Sciatic nerve (tissue), 2 donors: ENCODE measurements around the gene MRNIP. TPM values are rescaled to one million over a fixed set of nuclear protein-coding genes. Genes with fewer than 3 reads are reported as not detected.
"Not testable (repeated sequence)": the region's sequence is repeated elsewhere in the genome, so short reads cannot be mapped to it uniquely, and the experiment has no call there.

ENCODE experiments used
- ATAC-seq: fragments of 200-7000 bp; cut with Tn5 transposase; one replicate; pipeline ENCODE4 v1.9.1; 2020; ENCODE audit warnings: mild to moderate bottlenecking, moderate library complexity
- DNase-seq: peaks from one replicate; pipeline ENCODE4 v3.0.0-alpha.2; 2020; ENCODE audit warnings: low spot score
- intact Hi-C: fragments of 100-400 bp; cut with DNase I; formaldehyde crosslinking; loops from one replicate; pipeline ENCODE4 v1.14.2; 2022
- total RNA-seq: library from RNA; stranded (reverse); fragmentation: NEBNext Ultra II Directional; extraction: Animal tissue kit (Norgen Biotek cat#: 25700); gene quantifications from one replicate; pipeline ENCODE4 v1.2.1, GENCODE V29; 2021
- donor health status: DM: no; HTN: no; CAD: no.
- donor health status: DM: no; HTN: no; CAD: no.

The MRNIP gene
- total RNA-seq, 1 donor from 2014 or later, result 54.4 TPM

- intact Hi-C loops, result no loop called here
- ATAC-seq (no peak), DNase-seq (no peak)
These were observed 1.7 kb upstream of the MRNIP start for GRCh38 chr5:179860301-179860700.

GRCh38 chr5:179858241-179858585, 404 bp downstream of the MRNIP start:
- intact Hi-C loops, result no loop called here
- peak; percentile 56 for ATAC-seq
- no peak for DNase-seq

- intact Hi-C loops, result no loop called here
- ATAC-seq (no peak), DNase-seq (no peak)
These were observed 4.3 kb downstream of the MRNIP start for GRCh38 chr5:179854356-179854755.

DNA sequence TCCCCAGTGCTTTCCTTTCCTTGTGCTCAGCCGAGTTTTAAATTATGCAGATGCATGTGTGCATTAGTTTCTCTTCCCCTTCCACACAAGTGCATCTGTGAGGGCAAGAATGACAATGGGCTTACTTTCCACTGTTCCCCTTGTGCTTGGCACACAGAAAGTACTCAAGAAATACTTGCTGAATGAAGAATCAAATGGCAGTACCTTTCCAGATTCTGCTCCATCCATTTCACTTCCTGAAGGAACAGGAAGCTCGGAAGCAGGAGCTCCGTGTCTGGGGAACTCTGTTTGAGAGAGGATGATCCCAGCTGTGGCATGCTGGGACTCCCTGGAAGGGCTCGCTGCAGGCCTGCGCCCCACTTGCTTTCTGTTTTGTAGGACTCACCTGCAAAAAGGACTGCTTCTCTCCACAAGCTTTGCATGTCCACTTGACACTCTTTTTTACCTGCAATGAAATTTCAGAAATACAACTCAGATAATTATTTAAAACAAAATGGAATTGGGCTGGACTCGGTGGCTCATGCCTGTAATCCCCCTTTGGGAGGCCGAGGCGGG, 5.5 kb downstream of the MRNIP start:
- ATAC-seq (no peak), DNase-seq (no peak)
- intact Hi-C loops, result no loop called here

GRCh38 chr5:179841621-179842020, 17.0 kb downstream of the MRNIP start:
- ATAC-seq (no peak), DNase-seq (peak; percentile 55)
- intact Hi-C loops, result no loop called here

DNA sequence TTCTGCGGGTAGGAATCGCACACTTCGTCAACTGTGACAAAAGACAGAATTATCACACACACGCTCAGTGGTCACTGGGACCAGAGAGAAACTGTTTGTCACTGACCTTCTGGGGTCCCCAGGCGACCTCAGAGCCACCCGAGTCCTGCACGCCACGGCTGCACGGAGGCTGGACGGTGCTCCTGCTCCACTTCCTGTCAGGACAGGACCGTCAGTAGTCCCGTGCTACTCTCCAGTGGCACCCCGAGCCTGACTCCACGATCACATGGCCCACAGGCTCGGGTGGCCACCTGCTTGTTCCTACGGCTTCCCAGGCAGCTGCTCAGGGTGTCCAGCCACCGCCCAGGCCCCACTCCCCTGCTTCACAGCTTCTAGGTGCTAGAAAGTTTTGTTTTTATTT, 17.9 kb downstream of the MRNIP start:
- peak; percentile 57 for DNase-seq

GRCh38 chr5:179840321-179840720, 18.3 kb downstream of the MRNIP start:
- intact Hi-C loops, result no loop called here
- no peak for DNase-seq
- no peak for ATAC-seq

More for the DNA sequence above, 17.9 kb downstream of the MRNIP start:
- intact Hi-C loops, result no loop called here
- ATAC-seq, result no peak

DNA sequence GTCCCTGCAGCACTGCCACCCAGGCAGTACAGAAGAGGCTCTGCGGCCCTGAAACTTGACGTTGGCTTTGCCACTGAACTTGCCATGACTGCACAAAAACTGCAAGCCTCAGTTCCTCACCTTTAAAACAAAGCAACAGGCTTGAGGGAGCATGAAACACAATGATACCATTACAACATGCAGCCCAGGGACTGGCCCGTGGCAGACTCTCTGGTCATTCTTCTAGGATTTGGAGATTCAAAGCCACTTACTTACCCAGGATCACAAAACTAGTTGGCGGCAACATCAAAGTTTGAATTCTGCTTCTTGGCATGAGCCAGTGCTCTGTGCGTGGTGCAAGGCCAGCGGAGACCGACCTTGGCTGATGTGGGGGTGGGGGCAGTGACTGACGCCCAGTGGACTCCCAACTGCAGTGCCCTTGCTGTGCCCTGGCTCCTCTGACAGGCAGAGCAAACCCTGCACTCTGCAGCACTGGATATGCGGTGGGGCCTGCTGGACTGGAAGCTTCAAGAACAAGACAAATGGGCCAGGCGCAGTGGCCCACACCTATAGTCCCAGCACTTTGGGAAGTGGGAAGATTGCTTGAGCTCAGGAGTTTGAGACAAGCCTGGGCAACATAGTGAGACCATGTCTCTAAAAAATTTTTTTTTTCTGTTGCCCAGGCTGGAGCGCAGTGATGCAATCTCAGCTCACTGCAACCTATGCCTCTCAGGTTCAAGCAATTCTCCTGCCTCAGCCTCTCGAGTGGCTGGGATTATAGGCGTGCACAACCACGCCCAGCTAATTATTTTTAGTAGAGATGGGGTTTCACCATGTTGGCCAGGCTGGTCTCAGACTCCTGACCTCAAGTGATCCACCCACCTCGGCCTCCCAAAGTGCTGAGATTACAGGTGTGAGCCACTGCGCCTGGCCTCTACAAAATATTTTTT, 19.0 kb downstream of the MRNIP start:
- DNase-seq, result no peak
- intact Hi-C loops, result no loop called here
- no peak for ATAC-seq

DNA sequence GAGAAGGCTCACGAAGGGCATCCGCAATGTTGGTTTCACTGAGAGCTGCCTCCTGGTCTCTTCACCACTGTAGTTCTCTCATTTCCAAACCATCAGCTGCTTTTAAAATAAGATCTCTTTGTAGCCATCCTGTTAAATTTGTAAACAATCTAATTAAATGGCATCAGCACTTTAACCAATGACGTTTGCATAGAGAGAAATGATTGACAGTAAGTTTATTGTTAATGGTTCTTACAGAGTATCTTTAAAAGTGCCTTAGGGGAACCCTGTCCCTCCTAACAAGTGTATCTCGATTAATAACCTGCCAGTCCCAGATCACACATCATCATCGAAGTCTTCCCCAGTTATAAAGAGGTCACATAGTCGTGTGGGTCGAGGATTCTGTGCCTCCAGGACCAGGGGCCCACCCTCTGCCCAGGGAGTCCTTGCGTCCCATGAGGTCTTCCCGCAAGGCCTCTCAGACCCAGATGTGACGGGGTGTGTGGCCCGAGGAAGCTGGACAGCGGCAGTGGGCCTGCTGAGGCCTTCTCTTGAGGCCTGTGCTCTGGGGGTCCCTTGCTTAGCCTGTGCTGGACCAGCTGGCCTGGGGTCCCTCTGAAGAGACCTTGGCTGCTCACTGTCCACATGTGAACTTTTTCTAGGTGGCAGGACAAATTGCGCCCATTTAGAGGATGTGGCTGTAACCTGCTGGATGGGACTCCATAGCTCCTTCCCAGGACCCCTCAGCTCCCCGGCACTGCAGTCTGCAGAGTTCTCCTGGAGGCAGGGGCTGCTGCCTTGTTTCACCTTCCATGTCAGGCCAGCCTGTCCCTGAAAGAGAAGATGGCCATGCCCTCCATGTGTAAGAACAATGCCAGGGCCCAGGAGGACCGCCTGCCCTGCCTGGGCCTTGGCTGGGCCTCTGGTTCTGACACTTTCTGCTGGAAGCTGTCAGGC, 21.3 kb downstream of the MRNIP start:
- no peak for DNase-seq
- intact Hi-C loops, result no loop called here
- ATAC-seq, result peak; percentile 21

DNA sequence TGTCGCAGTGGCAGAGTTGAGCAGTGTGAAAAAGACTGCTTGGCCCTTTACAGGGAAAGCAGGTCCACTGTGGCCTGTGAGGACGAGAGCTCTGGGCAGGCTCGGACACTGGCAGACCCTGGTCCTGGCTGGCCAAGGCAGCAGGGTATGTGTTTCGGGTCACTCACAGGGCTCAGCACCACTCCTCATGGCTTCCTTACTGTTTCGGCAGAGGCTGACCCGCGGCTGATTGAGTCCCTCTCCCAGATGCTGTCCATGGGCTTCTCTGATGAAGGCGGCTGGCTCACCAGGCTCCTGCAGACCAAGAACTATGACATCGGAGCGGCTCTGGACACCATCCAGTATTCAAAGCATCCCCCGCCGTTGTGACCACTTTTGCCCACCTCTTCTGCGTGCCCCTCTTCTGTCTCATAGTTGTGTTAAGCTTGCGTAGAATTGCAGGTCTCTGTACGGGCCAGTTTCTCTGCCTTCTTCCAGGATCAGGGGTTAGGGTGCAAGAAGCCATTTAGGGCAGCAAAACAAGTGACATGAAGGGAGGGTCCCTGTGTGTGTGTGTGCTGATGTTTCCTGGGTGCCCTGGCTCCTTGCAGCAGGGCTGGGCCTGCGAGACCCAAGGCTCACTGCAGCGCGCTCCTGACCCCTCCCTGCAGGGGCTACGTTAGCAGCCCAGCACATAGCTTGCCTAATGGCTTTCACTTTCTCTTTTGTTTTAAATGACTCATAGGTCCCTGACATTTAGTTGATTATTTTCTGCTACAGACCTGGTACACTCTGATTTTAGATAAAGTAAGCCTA, 22.2 kb downstream of the MRNIP start:
- DNase-seq (no peak), ATAC-seq (peak; percentile 63)
- intact Hi-C loops, result no loop called here

DNA sequence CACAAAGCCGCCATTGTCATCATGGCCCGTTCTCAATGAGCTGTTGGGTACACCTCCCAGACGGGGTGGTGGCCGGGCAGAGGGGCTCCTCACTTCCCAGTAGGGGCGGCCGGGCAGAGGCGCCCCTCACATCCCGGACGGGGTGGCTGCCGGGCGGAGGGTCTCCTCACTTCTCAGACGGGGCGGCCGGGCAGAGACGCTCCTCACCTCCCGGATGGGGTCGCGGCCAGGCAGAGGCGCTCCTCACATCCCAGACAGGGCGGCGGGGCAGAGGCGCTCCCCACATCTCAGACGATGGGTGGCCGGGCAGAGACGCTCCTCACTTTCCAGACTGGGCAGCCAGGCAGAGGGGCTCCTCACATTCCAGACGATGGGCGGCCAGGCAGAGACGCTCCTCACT, 23.7 kb downstream of the MRNIP start:
- ATAC-seq, intact Hi-C loops, DNase-seq: not testable (repeated sequence)

- DNase-seq, result no peak
- intact Hi-C loops, result no loop called here
- no peak for ATAC-seq
These were observed 24.5 kb downstream of the MRNIP start for GRCh38 chr5:179834120-179834519.

DNA sequence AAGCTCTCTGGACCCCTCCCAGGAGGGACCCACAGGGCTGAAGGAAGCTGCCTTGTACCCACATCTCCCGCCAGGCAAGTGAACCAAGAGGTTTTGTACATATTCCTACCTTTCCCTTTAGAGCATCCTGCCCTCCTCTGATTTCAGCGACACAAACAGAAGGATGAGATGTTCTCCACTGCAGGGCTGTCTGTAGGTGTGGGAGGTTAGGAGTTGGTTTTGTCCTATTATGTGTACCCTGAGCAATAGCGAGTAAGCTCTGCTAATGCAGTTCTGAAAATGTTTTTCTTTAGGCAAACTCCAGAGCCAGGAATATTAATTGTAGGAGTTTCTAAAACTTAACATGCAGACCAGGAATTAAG, 24.9 kb downstream of the MRNIP start:
- ATAC-seq (no peak), DNase-seq (no peak)
- intact Hi-C loops, result no loop called here

DNA sequence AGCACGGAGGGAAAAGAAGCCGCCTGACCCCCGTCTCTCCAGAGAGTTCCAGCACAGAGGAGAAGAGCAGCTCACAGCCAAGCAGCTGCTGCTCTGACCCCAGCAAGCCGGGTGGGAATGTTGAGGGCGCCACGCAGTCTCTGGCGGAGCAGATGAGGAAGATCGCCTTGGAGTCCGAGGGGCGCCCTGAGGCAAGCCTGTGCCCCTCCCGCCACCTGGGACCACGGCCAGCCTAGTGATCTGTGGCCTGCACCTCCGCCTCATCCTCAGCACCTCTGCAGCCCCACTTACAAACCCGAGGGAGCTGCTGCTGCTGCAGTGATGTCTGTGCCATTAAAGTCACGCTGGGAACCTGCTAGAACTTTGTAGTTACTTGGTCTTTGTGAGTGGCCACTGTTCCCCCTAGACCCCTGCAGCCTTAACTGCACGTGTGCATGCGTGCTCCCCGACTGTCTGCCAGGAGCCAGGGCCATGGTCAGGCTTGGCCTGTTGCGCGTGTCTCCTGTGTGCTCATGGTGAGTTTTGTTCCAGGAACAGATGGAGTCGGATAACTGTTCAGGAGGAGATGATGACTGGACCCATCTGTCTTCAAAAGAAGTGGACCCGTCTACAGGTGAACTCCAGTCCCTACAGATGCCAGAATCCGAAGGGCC, 25.4 kb downstream of the MRNIP start:
- intact Hi-C loops, result no loop called here
- ATAC-seq, result no peak
- DNase-seq, result no peak

DNA sequence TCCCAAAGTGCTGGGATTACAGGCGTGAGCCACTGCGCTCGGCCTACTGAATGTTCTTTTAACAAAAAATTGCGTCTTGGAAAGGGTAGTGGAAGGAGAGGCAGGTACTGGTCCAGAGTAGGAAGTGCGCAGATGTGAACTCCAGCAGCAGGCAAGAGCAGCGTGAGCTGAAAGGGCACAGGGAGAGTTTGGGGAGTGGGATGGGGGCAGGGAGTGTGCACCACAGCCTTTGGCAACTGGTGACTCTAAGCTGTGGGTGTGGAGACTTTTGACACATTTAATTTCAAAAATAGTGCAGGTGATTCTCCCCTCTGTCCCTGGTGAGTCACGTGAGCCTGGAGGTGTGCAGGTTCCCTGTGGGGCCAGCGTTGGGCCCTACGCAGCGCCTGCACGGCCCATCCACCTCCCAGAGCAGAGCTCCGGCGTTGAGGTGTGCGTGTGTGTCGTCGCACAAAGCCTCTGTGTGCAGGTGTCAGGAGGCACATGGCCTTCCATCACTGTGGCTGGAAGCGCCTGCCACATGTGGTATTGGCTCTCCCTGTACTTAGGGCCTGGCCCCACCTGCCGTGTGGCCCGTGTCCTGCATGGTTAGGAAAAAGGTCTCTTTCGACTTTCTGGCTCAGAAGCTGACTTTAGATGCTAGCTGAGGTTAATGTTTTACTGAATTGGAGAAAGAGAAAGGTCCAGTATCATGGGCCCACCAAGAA, 26.4 kb downstream of the MRNIP start:
- no peak for ATAC-seq
- intact Hi-C loops, result no loop called here
- DNase-seq, result no peak

GRCh38 chr5:179830818-179831468, 27.7 kb downstream of the MRNIP start:
- intact Hi-C loops, result no loop called here
- ATAC-seq, result no peak
- no peak for DNase-seq

- DNase-seq (no peak), ATAC-seq (no peak)
- intact Hi-C loops, result no loop called here
These were observed 28.7 kb downstream of the MRNIP start for GRCh38 chr5:179829732-179830435.
